AG09319 (cell line): ENCODE data around the gene PCDHA9.

Experiments
- DNase-seq: peaks from one replicate; pipeline ENCODE4 v3.0.0-alpha.2; 2010; ENCODE audit warnings: low read depth; ENCODE audit errors: extremely low read depth
- TF ChIP-seq, protein P1 (sequence below): IDR thresholded peaks from 2 replicates; pipeline ENCODE4 v1.5.1; 2011; ENCODE audit warnings: low read depth, mild to moderate bottlenecking, inconsistent platforms, low read length, moderate library complexity

The PCDHA9 gene

DNA sequence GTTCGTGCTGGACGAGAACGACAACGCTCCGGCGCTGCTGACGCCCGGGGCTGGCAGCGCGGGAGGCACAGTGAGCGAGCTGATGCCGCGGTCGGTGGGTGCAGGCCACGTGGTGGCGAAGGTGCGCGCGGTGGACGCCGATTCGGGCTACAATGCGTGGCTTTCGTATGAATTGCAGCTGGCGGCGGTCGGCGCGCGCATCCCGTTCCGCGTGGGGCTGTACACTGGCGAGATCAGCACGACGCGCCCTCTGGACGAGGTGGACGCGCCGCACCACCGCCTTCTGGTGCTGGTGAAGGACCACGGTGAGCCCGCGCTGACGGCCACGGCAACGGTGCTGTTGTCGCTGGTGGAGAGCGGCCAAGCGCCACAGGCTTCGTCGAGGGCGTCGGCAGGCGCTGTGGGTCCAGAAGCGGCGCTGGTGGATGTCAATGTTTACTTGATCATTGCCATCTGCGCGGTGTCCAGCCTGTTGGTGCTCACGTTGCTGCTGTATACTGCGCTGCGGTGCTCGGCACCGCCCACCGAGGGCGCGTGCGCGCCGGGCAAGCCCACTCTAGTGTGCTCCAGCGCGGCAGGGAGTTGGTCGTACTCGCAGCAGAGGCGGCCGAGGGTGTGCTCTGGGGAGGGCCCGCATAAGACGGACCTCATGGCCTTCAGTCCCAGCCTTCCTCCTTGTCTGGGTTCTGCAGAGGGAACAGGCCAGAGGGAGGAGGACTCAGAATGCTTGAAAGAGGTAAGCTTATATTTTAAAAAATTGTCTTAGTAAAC lies 35.9 kb downstream of the PCDHA9 start:
- TF ChIP-seq, protein P1, sequence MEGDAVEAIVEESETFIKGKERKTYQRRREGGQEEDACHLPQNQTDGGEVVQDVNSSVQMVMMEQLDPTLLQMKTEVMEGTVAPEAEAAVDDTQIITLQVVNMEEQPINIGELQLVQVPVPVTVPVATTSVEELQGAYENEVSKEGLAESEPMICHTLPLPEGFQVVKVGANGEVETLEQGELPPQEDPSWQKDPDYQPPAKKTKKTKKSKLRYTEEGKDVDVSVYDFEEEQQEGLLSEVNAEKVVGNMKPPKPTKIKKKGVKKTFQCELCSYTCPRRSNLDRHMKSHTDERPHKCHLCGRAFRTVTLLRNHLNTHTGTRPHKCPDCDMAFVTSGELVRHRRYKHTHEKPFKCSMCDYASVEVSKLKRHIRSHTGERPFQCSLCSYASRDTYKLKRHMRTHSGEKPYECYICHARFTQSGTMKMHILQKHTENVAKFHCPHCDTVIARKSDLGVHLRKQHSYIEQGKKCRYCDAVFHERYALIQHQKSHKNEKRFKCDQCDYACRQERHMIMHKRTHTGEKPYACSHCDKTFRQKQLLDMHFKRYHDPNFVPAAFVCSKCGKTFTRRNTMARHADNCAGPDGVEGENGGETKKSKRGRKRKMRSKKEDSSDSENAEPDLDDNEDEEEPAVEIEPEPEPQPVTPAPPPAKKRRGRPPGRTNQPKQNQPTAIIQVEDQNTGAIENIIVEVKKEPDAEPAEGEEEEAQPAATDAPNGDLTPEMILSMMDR, result no peak
- DNase-seq, result no peak
